Stimulated activated CD8-positive, alpha-beta memory T cell treated with anti-CD3 and anti-CD28 coated beads, Interleukin-2, amount 100 ng/mL, for 1 hour (primary cell): Measurements from ENCODE around the gene GLIS1.
A peak's percentile ranks its signal among the peaks of the same experiment; 100 is the strongest.
"Not testable (repeated sequence)": the region's sequence is repeated elsewhere in the genome, so short reads cannot be mapped to it uniquely, and the experiment has no call there.

Source experiments
- DNase-seq, 2 donors: peaks; one replicate each; pipeline ENCODE4 v3.0.0-alpha.2; 2020; ENCODE audit warnings: low read depth in 2 of 2

Gene GLIS1

DNA sequence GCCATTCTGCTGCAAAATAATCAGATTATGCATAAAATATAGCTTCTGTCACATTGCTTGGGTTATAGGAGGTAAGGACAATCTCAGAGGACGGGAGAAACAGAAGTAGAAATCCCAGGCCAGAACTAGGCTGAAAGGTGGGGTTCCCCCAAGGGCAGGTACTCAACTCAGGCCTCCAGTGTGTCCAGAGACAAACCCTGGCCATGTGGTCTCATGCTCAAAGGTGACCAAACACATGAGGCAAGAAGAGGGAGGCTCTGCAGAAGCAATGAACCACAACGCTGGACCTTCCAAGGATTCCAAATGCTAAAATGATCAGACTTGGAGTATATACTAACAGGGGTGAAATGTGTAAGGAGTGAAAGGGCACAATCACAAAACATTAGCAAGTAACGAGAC is 176.0 kb downstream of the GLIS1 start:
- no peak for DNase-seq

DNA sequence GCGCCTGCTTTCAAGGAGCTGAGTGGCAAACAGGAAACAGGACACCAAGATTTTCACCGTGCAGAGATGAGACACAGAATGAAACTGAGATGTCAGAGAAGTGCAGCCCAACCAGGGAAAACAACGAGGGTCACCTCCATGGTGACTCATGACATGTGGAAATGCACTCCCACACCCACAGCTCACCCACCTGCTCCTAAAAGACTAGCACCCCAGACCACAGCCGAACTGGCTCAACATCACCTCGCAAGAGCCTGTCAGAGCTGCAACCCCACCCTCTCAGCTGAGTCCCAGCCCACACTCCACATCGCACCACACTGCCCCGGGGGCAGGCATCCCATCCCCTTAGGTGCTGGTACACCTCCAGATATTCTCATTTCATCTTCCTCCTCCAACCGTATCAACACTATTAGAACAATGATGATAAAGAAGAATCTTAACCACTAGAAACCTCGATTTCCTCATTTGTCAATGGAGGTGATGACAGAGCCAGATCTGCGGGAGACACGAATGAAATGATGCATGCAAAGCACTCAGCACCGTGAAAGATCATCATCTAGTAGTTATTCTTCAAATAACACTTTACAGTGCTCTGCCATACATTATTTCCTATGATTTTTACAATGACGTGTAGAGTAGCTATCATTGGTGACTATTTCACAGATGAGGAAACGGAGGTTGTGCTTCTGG is 176.5 kb downstream of the GLIS1 start:
- DNase-seq = peak in 1 of 2 donors; percentile 9

GRCh38 chr1:53561503-53562105 is 177.4 kb downstream of the GLIS1 start:
- no peak for DNase-seq

- no peak for DNase-seq
These were observed 178.1 kb downstream of the GLIS1 start for GRCh38 chr1:53560581-53561502.

GRCh38 chr1:53559854-53560580 is 178.9 kb downstream of the GLIS1 start:
- DNase-seq = no peak

GRCh38 chr1:53559391-53559815 is 179.6 kb downstream of the GLIS1 start:
- no peak for DNase-seq

GRCh38 chr1:53558739-53559315 is 180.1 kb downstream of the GLIS1 start:
- no peak for DNase-seq

DNA sequence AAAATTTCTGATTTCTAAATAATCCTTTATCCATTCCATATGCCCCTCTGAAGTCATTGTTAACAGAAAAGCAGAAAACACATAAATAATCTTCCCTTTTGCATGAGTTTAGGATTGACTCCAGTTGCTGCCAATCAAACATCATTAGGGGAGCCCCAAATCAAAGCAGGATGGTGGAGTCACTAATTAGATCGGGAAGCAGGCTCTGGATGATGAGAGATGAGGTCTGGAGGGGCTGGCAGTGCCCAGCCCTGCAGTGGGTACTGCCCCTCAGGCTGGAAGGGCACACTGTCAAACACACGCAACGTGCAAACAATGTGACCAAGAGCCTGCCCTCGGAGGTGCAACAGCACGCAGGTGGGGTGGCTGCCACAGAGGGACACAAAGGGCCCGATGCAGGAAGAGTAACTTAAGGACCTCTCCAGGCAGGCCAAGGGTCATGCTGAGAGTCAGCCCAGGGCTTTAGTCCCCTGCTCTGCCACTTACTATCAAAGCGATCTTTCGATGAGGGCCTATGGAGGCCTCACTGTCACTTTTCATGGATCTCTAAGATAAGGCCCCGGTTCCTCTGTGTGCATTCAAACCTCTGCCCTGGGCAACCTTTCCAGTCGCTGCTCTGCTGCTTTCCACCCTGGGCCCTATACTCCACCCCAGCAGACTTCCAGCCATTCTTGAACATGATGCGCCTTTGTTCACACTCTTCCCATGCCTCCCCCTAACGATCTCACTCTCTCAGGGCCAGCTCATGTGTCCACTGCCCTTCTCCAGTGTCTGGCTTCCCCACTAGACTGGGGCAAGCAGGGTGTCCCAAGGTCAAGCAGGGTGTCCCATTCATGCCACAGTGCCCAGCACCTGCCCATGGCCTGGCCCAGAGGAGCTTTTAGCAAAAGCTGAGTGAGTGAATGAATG is 180.9 kb downstream of the GLIS1 start:
- DNase-seq = no peak

- DNase-seq = no peak
These were observed 181.6 kb downstream of the GLIS1 start for GRCh38 chr1:53557369-53557768.

- no peak for DNase-seq
These were observed 182.2 kb downstream of the GLIS1 start for GRCh38 chr1:53556657-53557227.

DNA sequence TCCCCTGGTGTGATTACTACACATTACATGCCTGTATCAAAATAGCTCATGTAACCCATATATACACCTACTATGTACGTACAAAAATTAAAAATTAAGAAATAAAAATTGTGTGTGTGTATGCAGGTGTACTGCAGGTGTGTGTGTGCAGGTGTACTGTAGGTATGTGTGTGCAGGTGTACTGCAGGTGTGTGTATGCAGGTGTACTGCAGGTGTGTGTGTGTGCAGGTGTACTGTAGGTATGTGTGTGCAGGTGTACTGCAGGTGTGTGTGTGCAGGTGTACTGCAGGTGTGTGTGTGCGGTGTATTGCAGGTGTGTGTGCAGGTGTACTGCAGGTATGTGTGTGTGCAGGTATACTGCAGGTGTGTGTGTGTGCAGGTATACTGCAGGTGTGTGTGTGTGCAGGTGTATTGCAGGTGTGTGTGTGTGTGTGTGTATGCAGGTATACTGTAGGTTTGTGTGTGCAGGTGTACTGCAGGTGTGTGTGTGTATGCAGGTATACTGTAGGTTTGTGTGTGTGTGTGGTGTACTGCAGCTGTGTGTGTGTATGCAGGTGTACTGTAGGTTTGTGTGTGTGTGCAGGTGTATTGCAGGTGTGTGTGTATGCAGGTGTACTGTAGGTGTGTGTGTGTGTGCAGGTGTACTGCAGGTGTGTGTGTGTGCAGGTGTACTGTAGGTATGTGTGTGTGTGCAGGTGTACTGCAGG is 183.2 kb downstream of the GLIS1 start:
- not testable (repeated sequence) for DNase-seq

DNA sequence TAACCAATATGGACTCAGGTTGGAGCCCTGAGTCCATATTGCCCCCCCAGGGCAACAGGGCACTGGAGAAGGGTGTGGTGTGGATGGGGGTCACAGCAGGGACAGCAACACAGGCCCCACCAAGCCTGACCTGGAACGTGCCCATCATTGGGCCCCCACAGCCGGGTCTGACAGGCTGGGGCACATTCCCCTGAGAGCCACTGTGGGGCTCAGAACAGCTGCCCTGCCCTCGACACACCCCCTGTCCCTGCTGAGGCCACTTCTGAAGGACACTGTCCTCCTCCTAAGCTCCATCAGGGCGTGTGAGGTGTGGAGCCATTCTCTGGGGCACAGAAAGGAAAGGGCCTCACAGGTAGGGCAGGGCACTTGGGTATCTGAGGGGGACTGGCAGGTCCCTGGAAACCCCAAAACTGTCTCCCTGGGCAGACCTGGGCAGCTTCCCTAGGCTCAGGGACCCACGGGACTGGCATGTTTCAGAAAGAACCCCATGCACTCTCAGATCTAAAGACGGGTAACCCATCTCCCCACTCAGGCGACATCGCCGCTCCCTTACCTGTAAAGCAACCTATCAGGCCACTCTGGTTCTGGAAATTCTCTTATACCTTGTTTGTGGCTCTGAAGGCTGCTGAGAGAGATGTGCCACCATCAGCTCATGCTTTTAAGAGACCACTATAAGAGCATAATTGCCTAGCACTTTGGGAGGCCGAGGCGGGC is 184.2 kb downstream of the GLIS1 start:
- no peak for DNase-seq

DNA sequence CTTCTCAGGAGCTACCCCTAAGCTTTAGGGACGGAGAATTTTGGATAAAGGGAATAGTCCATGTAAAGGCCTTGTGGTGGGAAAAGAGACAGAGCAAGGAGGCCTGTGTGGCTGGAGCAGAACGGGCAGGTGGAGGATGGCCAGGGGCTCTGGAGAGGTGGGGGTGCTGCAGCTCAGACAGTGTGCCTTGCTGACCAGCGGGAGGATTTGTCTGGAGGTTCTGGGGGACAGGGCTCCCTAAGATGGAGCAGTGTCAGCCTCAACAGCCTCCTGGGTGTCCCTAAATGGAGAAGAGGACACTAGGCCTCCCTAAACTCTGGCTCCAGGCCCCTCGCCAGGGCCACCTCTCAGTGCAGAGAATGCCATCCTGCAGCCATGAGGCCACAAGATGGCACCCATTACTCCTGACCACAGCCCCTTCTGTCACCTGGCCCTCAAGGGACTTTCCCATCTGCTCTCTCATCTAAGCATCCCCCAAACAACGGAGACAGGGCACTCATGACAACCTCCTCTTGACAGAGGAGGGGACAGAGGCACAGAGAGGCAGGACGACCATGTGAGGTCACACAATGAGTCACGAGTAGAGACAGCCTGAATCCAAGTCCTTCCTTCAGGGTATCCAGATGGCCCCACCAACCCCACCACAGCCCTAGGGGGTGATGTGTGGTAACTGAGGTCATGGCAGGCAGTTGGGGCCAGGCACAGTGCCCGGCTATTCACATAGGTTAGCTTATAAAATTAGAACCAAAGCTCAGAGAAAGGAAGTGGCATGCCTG is 185.0 kb downstream of the GLIS1 start:
- DNase-seq = no peak

DNA sequence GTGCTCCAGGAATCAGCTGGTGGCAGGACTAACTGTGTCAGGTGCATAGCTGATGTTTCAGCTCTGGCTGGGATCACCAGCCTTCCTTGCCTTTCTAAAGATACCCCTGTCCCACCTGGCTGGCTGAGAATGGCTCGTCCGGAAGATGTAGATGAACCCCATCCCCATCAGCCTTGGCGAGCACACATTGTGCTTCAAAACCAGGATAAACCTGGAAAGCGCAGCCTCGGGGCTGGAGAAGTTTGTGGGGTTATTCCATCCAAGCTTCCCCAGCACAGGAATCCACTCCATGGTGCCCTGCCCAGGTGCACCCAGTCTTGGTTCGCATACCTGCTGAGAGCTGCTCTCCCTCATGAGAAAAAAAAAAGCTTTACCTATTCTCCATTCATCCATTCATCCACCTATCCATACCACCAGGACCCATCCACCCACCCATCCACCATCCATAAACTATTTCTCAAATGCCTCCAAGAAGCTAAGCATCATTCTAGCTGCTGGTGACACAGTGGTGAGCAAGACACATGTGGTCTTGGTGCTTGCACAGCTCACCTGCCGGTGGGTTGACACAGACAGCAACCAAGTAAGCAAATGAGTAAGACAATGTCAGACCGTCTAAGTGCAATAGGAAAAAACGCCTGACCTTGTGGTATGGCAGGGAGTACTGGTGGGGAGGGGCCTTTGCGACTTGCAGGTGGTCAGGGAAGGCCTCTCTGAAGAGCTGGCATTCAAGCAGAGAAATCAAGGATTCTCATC is 185.8 kb downstream of the GLIS1 start:
- DNase-seq = no peak

DNA sequence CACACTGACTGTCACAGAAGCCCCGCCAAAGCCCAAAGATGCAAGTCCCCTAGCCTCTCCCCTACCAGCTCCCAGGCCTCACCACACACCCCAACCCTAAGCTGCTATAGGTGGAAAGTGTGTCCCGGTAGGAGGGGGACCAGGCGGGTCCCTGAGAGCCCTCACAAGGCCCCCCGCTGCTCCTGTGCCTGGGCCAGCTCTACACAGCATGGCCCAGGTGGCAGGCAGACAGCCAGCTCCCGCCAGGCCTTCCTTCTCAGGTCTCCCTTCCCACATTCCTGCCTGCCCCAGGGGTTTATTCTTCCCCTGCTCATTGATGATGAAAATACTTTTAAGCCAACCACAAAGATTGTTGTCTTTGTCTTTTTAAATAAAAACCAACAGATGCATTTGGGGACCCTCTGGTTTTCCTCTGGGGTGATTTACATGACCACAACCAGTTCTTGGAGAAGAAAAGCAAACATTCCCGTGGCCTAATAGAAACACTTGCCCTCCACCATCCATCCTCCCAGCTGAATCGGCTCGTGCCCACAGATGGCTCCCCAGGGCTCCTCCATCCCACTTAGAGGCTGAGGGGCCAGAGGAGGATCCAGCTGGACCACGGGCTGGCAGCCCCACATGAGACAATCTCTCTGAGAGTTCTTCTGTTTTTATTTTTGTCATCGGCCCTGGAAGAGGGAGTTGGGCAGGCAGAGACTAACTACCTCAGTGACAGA is 186.7 kb downstream of the GLIS1 start:
- DNase-seq = no peak

GRCh38 chr1:53551428-53551995 is 187.5 kb downstream of the GLIS1 start:
- DNase-seq = no peak
